HG02759 (cell line): ENCODE results near the gene MCC.
"Not testable (repeated sequence)": the region's sequence is repeated elsewhere in the genome, so short reads cannot be mapped to it uniquely, and the experiment has no call there.

Experiments
- ATAC-seq: cut with Tn5 transposase; IDR thresholded peaks from one replicate; pipeline ENCODE4 v1.9.1; 2021; ENCODE audit warnings: mild to moderate bottlenecking, moderate library complexity; ENCODE audit not compliant: unreplicated experiment

Gene MCC

GRCh38 chr5:113491022-113491421 is 2.8 kb upstream of the MCC start:
- ATAC-seq, result no peak

GRCh38 chr5:113490317-113490716 is 2.1 kb upstream of the MCC start:
- no peak for ATAC-seq

GRCh38 chr5:113489299-113489698 is 1.0 kb upstream of the MCC start:
- ATAC-seq, result peak; percentile 71

GRCh38 chr5:113488645-113489184 is 462 bp upstream of the MCC start:
- peak; percentile 18 for ATAC-seq

- no peak for ATAC-seq
These were observed 855 bp downstream of the MCC start for GRCh38 chr5:113487416-113487780.

GRCh38 chr5:113480243-113480642 is 8.0 kb downstream of the MCC start:
- no peak for ATAC-seq

- no peak for ATAC-seq
These were observed 9.6 kb downstream of the MCC start for GRCh38 chr5:113478691-113479090.

GRCh38 chr5:113474100-113474728 is 14.0 kb downstream of the MCC start:
- ATAC-seq, result no peak

GRCh38 chr5:113463032-113463431 is 25.2 kb downstream of the MCC start:
- no peak for ATAC-seq

- not testable (repeated sequence) for ATAC-seq
These were observed 31.1 kb downstream of the MCC start for GRCh38 chr5:113457106-113457505.

GRCh38 chr5:113452941-113453340 is 35.3 kb downstream of the MCC start:
- ATAC-seq, result no peak

- ATAC-seq, result no peak
These were observed 36.5 kb downstream of the MCC start for GRCh38 chr5:113451797-113452196.

GRCh38 chr5:113450929-113451328 is 37.3 kb downstream of the MCC start:
- ATAC-seq, result no peak

GRCh38 chr5:113450462-113450861 is 37.8 kb downstream of the MCC start:
- no peak for ATAC-seq

- no peak for ATAC-seq
These were observed 40.0 kb downstream of the MCC start for GRCh38 chr5:113448252-113448651.

- no peak for ATAC-seq
These were observed 40.7 kb downstream of the MCC start for GRCh38 chr5:113447498-113448050.

GRCh38 chr5:113446358-113446927 is 41.8 kb downstream of the MCC start:
- ATAC-seq, result no peak

- no peak for ATAC-seq
These were observed 51.1 kb downstream of the MCC start for GRCh38 chr5:113437111-113437510.

GRCh38 chr5:113435575-113435974 is 52.7 kb downstream of the MCC start:
- no peak for ATAC-seq

- no peak for ATAC-seq
These were observed 53.4 kb downstream of the MCC start, which contains the start of gene TSSK1B for GRCh38 chr5:113434889-113435288. Gene TSSK1B (minus strand): TSS chr5:113434989. CDS start chr5:113434839, 150 bp downstream.

- no peak for ATAC-seq
These were observed 54.2 kb downstream of the MCC start for GRCh38 chr5:113433862-113434612.

- no peak for ATAC-seq
These were observed 55.2 kb downstream of the MCC start for GRCh38 chr5:113433071-113433470.
